ENCODE data around the gene FXYD4.

FXYD4 gene

DNA sequence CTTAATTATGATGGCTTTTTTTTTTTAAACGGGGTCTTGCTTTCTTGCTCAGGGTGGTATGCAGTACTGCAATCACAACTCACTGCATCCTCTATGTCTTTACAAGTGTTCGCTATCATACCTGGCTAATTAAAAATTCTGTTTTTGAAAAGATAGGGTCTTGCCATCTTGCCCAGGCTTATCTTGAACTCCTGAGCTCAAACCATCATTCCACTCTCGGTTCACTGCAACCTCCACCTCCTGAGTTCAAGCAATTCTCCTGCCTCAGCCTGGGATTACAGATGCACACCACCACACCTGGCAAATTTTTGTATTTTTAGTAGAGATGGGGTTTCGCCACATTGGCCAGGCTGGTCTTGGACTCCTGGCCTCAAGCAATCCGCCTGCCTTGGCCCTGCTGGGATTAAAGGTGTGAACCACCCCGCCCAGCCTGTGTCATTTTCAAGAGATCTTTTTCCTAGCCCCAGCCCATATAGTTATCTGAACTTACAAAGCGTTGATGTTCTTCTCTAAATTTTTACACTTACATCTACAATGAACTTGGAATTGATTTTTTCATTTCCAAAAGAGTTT, 31.5 kb downstream of the FXYD4 start:
- TF ChIP-seq SPI1 (IDR thresholded peaks at IDR 0.05; ENCODE audit: borderline replicate concordance, low read depth) (no peak), POLR2AphosphoS5 (IDR thresholded peaks at IDR 0.05; ENCODE audit: low read depth) (no peak; the same call in 1 of the 2 replicates), GABPA (IDR thresholded peaks at IDR 0.05; ENCODE audit: low read depth) (no peak)
- TF ChIP-seq, protein P1, sequence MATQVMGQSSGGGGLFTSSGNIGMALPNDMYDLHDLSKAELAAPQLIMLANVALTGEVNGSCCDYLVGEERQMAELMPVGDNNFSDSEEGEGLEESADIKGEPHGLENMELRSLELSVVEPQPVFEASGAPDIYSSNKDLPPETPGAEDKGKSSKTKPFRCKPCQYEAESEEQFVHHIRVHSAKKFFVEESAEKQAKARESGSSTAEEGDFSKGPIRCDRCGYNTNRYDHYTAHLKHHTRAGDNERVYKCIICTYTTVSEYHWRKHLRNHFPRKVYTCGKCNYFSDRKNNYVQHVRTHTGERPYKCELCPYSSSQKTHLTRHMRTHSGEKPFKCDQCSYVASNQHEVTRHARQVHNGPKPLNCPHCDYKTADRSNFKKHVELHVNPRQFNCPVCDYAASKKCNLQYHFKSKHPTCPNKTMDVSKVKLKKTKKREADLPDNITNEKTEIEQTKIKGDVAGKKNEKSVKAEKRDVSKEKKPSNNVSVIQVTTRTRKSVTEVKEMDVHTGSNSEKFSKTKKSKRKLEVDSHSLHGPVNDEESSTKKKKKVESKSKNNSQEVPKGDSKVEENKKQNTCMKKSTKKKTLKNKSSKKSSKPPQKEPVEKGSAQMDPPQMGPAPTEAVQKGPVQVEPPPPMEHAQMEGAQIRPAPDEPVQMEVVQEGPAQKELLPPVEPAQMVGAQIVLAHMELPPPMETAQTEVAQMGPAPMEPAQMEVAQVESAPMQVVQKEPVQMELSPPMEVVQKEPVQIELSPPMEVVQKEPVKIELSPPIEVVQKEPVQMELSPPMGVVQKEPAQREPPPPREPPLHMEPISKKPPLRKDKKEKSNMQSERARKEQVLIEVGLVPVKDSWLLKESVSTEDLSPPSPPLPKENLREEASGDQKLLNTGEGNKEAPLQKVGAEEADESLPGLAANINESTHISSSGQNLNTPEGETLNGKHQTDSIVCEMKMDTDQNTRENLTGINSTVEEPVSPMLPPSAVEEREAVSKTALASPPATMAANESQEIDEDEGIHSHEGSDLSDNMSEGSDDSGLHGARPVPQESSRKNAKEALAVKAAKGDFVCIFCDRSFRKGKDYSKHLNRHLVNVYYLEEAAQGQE (IDR thresholded peaks at IDR 0.05; ENCODE audit: insufficient replicate concordance, low read depth), result no peak
- TF ChIP-seq, protein P2, sequence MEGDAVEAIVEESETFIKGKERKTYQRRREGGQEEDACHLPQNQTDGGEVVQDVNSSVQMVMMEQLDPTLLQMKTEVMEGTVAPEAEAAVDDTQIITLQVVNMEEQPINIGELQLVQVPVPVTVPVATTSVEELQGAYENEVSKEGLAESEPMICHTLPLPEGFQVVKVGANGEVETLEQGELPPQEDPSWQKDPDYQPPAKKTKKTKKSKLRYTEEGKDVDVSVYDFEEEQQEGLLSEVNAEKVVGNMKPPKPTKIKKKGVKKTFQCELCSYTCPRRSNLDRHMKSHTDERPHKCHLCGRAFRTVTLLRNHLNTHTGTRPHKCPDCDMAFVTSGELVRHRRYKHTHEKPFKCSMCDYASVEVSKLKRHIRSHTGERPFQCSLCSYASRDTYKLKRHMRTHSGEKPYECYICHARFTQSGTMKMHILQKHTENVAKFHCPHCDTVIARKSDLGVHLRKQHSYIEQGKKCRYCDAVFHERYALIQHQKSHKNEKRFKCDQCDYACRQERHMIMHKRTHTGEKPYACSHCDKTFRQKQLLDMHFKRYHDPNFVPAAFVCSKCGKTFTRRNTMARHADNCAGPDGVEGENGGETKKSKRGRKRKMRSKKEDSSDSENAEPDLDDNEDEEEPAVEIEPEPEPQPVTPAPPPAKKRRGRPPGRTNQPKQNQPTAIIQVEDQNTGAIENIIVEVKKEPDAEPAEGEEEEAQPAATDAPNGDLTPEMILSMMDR (IDR thresholded peaks at IDR 0.05; ENCODE audit: insufficient read depth, low read length), result no peak
- no peaks in the 10 kb centered on the region for H3K27me3 ChIP-seq (ENCODE audit: insufficient read depth, poor library complexity, severe bottlenecking)
- DNase-seq (ENCODE audit: low read depth in 1 of 2, low spot score in 1 of 2), result no peak
- no peak overlapping the region for H3K4me3 ChIP-seq (replicated peaks; ENCODE audit: insufficient read depth, low read length)
- no peak overlapping the region for H3K27ac ChIP-seq (replicated peaks)

DNA sequence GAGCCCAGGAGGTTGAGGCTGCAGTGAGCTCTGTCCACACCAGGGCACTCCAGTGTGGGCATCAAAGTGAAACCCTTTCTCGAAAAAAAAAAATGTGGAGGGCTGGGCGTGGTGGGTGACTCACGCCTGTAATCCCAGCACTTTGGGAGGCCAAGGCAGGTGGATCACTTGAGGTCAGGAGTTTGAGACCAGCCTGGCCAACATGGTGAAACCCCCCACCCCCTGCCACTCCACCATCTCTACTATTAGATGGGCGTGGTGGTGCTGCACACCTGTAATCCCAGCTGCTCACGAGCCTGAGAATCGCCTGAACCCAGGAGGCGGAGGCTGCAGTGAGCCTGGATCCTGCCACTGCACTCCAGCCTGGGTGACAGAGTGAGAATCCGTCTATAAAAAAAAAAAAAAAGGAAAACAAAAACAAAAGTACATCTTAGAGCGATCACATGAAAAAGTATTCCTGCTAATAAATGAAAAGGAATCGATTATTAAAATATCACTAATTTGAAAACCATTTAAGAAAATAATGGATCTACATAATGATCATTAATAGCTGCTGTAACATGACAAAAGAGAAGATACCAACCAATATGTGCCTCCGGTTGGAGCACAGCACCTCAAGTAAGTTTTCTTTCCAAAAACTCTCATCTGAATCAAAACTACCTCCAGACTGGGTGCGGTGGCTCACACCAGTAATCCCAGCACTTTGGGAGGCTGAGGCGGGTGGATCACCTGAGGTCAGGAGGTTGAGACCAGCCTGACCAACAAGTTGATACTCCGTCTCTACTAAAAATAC, 32.7 kb downstream of the FXYD4 start:
- peak in 1 of 2 experiments; percentile 36 for DNase-seq (ENCODE audit: low read depth in 1 of 2, low spot score in 1 of 2)
- H3K27me3 ChIP-seq (ENCODE audit: insufficient read depth, poor library complexity, severe bottlenecking), result no peaks in the 10 kb centered on the region
- H3K4me3 ChIP-seq (replicated peaks; ENCODE audit: insufficient read depth, low read length), result peak overlapping the region; percentile 71
- TF ChIP-seq GABPA (IDR thresholded peaks at IDR 0.05; ENCODE audit: low read depth), result no peak
- TF ChIP-seq, protein P2 (IDR thresholded peaks at IDR 0.05; ENCODE audit: insufficient read depth, low read length), result no peak
- TF ChIP-seq, protein P1 (IDR thresholded peaks at IDR 0.05; ENCODE audit: insufficient replicate concordance, low read depth), result no peak
- TF ChIP-seq SPI1 (IDR thresholded peaks at IDR 0.05; ENCODE audit: borderline replicate concordance, low read depth), result no peak
- TF ChIP-seq POLR2AphosphoS5 (IDR thresholded peaks at IDR 0.05; ENCODE audit: low read depth), result no peak; the same call in 1 of the 2 replicates
- peak overlapping the region; percentile 99 for H3K27ac ChIP-seq (replicated peaks)

DNA sequence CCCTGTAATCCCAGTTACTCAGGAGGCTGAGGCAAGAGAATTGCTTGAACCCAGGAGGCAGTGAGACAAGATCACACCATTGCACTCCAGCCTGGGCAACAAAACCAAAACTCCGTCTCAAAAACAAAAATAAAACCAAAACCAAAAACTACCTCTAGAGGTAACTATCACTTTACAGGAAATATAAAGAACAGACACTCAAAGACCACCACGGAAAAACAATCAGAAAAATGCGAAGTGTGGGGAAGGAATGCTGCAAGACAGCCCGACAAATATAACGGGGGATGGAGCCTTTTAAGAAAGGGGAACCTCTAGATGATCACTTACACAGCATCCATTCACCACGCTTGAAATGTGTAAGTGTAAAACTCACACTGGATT, 33.3 kb downstream of the FXYD4 start:
- DNase-seq (ENCODE audit: low read depth in 1 of 2, low spot score in 1 of 2), result no peak
- Histone ChIP-seq H3K4me3 (replicated peaks; ENCODE audit: insufficient read depth, low read length) (peak overlapping the region; percentile 71), H3K27me3 (ENCODE audit: insufficient read depth, poor library complexity, severe bottlenecking) (no peaks in the 10 kb centered on the region), H3K27ac (replicated peaks) (peak overlapping the region; percentile 99)
- TF ChIP-seq SPI1 (IDR thresholded peaks at IDR 0.05; ENCODE audit: borderline replicate concordance, low read depth), result peak; percentile 37; the same call in 1 of the 2 replicates
- TF ChIP-seq, protein P1 (IDR thresholded peaks at IDR 0.05; ENCODE audit: insufficient replicate concordance, low read depth), result no peak
